HepG2 (cell line): ENCODE results near the gene HLCS. TPM values are rescaled to one million over a fixed set of nuclear protein-coding genes. Genes with fewer than 3 reads are reported as not detected.

Source experiments
- ARNTL ChIP-seq: sonication (generic); formaldehyde crosslinking; IDR thresholded peaks from 2 replicates; pipeline ENCODE4 v1.4.0; 2020; ENCODE audit warnings: mild to moderate bottlenecking, missing genetic modification reagents
- KLF16 ChIP-seq, 2 experiments: sonication (generic) in 1 of 2; formaldehyde crosslinking in 1 of 2; IDR thresholded peaks; 2 replicates each; pipeline versions ENCODE4 v1.6.1 to v1.8.0; 2016 to 2023; ENCODE audit warnings: missing genetic modification reagents in 2 of 2, missing compliant biosample characterization in 1 of 2
- MTA3 ChIP-seq: sonication (generic); formaldehyde crosslinking; IDR thresholded peaks from 2 replicates; pipeline ENCODE4 v1.4.0; 2020; ENCODE audit warnings: missing genetic modification reagents
- MTF2 ChIP-seq: sonication (generic); formaldehyde crosslinking; IDR thresholded peaks from 2 replicates; pipeline ENCODE4 v1.5.0; 2020; ENCODE audit warnings: missing genetic modification reagents, borderline replicate concordance
- NONO ChIP-seq, 2 experiments: fragments of 450-650 bp in 1 of 2; sonication (generic) in 1 of 2; formaldehyde crosslinking in 1 of 2; IDR thresholded peaks in 1 of 2; conservative IDR thresholded peaks in 1 of 2; 2 replicates each; pipeline versions ENCODE4 v1.6.1 to v1.8.0; 2017 to 2022; ENCODE audit warnings: mild to moderate bottlenecking in 1 of 2, missing genetic modification reagents in 1 of 2, moderate library complexity in 1 of 2
- STAG1 ChIP-seq: sonication (generic); formaldehyde crosslinking; IDR thresholded peaks from 2 replicates; pipeline ENCODE4 v1.4.0; 2020; ENCODE audit warnings: missing genetic modification reagents
- WIZ ChIP-seq: sonication (generic); formaldehyde crosslinking; IDR thresholded peaks from 2 replicates; pipeline ENCODE4 v1.5.1; 2020; ENCODE audit warnings: mild to moderate bottlenecking, missing genetic modification reagents
- ZNF232 ChIP-seq: sonication (generic); formaldehyde crosslinking; IDR thresholded peaks from 2 replicates; pipeline ENCODE4 v1.4.0; 2020; ENCODE audit warnings: missing genetic modification reagents, borderline replicate concordance
- ZNF776 ChIP-seq: sonication (generic); formaldehyde crosslinking; IDR thresholded peaks from 2 replicates; pipeline ENCODE4 v1.4.0; 2020; ENCODE audit warnings: mild to moderate bottlenecking, missing genetic modification reagents
- polyA plus RNA-seq, 8 experiments: library from polyadenylated mRNA; depleted of rRNA in 3 of 8; stranded (reverse) in 7 of 8; unstranded in 1 of 8; fragments of >200 nt; fragmentation: Illumina TruSeq in 4 of 8; extraction: Trizol in 4 of 8; gene quantifications; 2 replicates each; pipeline versions ENCODE4 v1.2.1 to v1.2.3, GENCODE V29; 2011 to 2016; ENCODE audit warnings: low read depth in 4 of 8, missing spikeins in 1 of 8, mixed read lengths in 1 of 8; ENCODE audit not compliant: insufficient read depth in 1 of 8
- total RNA-seq, 5 experiments: library from RNA; depleted of rRNA; stranded (reverse); fragments of >200 nt; fragmentation: Illumina TruSeq; extraction: Trizol; gene quantifications; 2 replicates each; pipeline ENCODE4 v1.2.3, GENCODE V29; 2016; ENCODE audit warnings: low read depth in 1 of 5
- TF ChIP-seq, protein P1 (sequence below): sonication (generic); formaldehyde crosslinking; IDR thresholded peaks from 2 replicates; pipeline ENCODE4 v1.4.0; 2020; ENCODE audit warnings: missing genetic modification reagents, borderline replicate concordance
- TF ChIP-seq, protein P2 (sequence below): sonication (generic); formaldehyde crosslinking; conservative IDR thresholded peaks from 2 replicates; pipeline ENCODE4 v1.8.1; 2023; ENCODE audit warnings: missing genetic modification reagents
- TF ChIP-seq, protein P3 (sequence below), 2 experiments: sonication (generic) in 1 of 2; formaldehyde crosslinking in 1 of 2; IDR thresholded peaks; 2 replicates each; pipeline versions ENCODE4 v1.4.0 to v1.6.1; 2016 to 2020; ENCODE audit warnings: borderline replicate concordance in 1 of 2, low read depth in 1 of 2, mild to moderate bottlenecking in 1 of 2, missing genetic modification reagents in 1 of 2
- TF ChIP-seq, protein P4 (sequence below): sonication (generic); formaldehyde crosslinking; IDR thresholded peaks from 2 replicates; pipeline ENCODE4 v1.4.0; 2020; ENCODE audit warnings: missing genetic modification reagents, borderline replicate concordance

HLCS gene
- total and polyA plus RNA-seq, 2 of the 13 experiments (the other 11 are each of a cell fraction or from before 2014, with no cell fraction given) = 7.9 to 12.3 TPM

DNA sequence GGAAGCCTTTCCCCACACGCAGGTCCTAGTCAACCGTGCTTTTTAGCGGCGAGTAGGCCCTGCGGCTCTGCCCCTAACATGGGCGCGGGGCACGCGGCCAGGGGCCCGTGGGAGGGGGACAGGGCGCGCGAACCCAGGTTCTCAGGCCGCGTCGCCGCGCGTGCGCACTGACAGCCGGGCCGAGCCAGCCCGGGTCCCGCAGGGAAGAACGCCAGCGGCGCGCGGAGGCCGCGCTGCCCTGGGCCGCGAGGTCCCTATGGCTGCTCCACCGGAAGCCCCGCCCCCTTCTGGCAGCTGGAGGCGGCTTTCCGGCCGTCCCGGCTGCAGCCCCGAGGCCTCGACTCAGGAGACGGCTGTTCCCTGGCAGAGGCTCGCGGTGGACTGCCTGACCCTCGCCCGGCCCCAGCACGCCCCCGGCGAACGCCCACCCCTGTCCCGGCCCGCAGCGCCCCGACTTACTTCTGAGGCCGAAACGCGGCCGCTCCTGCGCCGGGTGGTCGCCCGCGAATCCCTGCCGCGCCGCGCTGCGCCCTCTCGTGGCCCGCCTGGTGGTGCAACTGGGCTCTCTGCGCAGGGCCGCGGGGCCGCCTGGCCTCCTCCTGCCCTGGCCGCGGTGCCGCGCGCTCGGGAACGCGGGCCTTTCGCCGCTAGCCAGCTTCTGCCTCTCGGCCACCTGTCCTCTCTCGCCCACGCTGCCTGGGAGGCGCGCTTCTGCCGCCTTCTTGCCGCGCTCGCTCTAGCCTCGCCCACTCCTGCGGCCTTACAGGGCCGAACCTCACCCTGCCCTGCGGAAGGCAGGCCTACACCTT is 23.4 kb upstream of the HLCS start (continued):
- no peak for TF ChIP-seq MTA3 (CRISPR knock-in tag)
- TF ChIP-seq, protein P1, sequence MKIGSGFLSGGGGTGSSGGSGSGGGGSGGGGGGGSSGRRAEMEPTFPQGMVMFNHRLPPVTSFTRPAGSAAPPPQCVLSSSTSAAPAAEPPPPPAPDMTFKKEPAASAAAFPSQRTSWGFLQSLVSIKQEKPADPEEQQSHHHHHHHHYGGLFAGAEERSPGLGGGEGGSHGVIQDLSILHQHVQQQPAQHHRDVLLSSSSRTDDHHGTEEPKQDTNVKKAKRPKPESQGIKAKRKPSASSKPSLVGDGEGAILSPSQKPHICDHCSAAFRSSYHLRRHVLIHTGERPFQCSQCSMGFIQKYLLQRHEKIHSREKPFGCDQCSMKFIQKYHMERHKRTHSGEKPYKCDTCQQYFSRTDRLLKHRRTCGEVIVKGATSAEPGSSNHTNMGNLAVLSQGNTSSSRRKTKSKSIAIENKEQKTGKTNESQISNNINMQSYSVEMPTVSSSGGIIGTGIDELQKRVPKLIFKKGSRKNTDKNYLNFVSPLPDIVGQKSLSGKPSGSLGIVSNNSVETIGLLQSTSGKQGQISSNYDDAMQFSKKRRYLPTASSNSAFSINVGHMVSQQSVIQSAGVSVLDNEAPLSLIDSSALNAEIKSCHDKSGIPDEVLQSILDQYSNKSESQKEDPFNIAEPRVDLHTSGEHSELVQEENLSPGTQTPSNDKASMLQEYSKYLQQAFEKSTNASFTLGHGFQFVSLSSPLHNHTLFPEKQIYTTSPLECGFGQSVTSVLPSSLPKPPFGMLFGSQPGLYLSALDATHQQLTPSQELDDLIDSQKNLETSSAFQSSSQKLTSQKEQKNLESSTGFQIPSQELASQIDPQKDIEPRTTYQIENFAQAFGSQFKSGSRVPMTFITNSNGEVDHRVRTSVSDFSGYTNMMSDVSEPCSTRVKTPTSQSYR (CRISPR knock-in tag) = no peak
- peak; percentile 28 for TF ChIP-seq ZNF232 (CRISPR knock-in tag)
- peak; percentile 28 to 43; a peak in 1 of 4 replicates for TF ChIP-seq KLF16 (CRISPR knock-in tag; IDR thresholded peaks at IDR 0.05)
- TF ChIP-seq, protein P2, sequence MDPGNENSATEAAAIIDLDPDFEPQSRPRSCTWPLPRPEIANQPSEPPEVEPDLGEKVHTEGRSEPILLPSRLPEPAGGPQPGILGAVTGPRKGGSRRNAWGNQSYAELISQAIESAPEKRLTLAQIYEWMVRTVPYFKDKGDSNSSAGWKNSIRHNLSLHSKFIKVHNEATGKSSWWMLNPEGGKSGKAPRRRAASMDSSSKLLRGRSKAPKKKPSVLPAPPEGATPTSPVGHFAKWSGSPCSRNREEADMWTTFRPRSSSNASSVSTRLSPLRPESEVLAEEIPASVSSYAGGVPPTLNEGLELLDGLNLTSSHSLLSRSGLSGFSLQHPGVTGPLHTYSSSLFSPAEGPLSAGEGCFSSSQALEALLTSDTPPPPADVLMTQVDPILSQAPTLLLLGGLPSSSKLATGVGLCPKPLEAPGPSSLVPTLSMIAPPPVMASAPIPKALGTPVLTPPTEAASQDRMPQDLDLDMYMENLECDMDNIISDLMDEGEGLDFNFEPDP (CRISPR knock-in tag) = no peak
- TF ChIP-seq ZNF776 (CRISPR knock-in tag) = peak; percentile 57; the same call in 1 of the 2 replicates
- no peak for TF ChIP-seq NONO (IDR thresholded peaks at IDR 0.05)
- TF ChIP-seq NONO (CRISPR knock-in tag; conservative IDR thresholded peaks at IDR 0.05) = peak; percentile 82; the same call in 1 of the 2 replicates
- TF ChIP-seq ARNTL (CRISPR knock-in tag) = peak; percentile 16; the same call in 1 of the 2 replicates
- peak; percentile 61; the same call in 1 of the 2 replicates for TF ChIP-seq MTF2 (CRISPR knock-in tag)
- TF ChIP-seq, protein P3, sequence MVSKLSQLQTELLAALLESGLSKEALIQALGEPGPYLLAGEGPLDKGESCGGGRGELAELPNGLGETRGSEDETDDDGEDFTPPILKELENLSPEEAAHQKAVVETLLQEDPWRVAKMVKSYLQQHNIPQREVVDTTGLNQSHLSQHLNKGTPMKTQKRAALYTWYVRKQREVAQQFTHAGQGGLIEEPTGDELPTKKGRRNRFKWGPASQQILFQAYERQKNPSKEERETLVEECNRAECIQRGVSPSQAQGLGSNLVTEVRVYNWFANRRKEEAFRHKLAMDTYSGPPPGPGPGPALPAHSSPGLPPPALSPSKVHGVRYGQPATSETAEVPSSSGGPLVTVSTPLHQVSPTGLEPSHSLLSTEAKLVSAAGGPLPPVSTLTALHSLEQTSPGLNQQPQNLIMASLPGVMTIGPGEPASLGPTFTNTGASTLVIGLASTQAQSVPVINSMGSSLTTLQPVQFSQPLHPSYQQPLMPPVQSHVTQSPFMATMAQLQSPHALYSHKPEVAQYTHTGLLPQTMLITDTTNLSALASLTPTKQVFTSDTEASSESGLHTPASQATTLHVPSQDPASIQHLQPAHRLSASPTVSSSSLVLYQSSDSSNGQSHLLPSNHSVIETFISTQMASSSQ (IDR thresholded peaks at IDR 0.05; ENCODE audit: low read depth) = no peak
- TF ChIP-seq, protein P3 (CRISPR knock-in tag; IDR thresholded peaks at IDR 0.05; ENCODE audit: borderline replicate concordance) = 0 out of 2 replicates have a peak, but pooled peaks have one; percentile 30
- peak; percentile 51; the same call in 1 of the 2 replicates for TF ChIP-seq STAG1
- TF ChIP-seq, protein P4, sequence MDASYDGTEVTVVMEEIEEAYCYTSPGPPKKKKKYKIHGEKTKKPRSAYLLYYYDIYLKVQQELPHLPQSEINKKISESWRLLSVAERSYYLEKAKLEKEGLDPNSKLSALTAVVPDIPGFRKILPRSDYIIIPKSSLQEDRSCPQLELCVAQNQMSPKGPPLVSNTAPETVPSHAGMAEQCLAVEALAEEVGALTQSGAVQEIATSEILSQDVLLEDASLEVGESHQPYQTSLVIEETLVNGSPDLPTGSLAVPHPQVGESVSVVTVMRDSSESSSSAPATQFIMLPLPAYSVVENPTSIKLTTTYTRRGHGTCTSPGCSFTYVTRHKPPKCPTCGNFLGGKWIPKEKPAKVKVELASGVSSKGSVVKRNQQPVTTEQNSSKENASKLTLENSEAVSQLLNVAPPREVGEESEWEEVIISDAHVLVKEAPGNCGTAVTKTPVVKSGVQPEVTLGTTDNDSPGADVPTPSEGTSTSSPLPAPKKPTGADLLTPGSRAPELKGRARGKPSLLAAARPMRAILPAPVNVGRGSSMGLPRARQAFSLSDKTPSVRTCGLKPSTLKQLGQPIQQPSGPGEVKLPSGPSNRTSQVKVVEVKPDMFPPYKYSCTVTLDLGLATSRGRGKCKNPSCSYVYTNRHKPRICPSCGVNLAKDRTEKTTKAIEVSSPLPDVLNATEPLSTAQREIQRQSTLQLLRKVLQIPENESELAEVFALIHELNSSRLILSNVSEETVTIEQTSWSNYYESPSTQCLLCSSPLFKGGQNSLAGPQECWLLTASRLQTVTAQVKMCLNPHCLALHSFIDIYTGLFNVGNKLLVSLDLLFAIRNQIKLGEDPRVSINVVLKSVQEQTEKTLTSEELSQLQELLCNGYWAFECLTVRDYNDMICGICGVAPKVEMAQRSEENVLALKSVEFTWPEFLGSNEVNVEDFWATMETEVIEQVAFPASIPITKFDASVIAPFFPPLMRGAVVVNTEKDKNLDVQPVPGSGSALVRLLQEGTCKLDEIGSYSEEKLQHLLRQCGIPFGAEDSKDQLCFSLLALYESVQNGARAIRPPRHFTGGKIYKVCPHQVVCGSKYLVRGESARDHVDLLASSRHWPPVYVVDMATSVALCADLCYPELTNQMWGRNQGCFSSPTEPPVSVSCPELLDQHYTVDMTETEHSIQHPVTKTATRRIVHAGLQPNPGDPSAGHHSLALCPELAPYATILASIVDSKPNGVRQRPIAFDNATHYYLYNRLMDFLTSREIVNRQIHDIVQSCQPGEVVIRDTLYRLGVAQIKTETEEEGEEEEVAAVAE (CRISPR knock-in tag) = peak; percentile 15; the same call in 1 of the 2 replicates
- 0 out of 2 replicates have a peak, but pooled peaks have one; percentile 64 for TF ChIP-seq WIZ (CRISPR knock-in tag)
